Measurements from ENCODE around the gene GIMAP4.
"Not testable (repeated sequence)": the region's sequence is repeated elsewhere in the genome, so short reads cannot be mapped to it uniquely, and the experiment has no call there.

The GIMAP4 gene

GRCh38 chr7:150580638-150581394, 13.6 kb downstream of the GIMAP4 start:
- no peak for DNase-seq

- no peak for DNase-seq
Observed at GRCh38 chr7:150585199-150585598, 18.0 kb downstream of the GIMAP4 start.

- DNase-seq, result peak; percentile 42
Observed at GRCh38 chr7:150586068-150586784, 19.0 kb downstream of the GIMAP4 start.

GRCh38 chr7:150586785-150587152, 19.6 kb downstream of the GIMAP4 start:
- no peak for DNase-seq

DNA sequence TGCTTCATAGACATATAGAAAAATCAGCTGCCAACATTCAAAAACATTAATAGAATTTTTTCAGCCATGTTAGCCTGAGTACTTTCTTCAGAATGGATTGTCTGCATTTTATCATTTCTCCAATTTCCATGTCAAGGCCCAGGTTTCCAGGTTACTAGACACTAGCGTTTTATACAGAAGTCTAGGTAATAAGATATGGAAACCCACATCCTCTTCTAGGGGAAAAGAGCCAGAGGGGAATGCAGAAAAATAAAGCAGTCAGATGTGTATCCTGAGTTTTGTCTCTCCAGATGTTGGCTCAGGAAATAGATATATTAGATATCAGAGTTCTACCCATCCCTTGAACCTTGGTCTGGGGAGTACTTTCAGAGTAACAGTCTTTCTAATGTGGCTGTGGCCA, 20.4 kb downstream of the GIMAP4 start:
- no peak for DNase-seq

DNA sequence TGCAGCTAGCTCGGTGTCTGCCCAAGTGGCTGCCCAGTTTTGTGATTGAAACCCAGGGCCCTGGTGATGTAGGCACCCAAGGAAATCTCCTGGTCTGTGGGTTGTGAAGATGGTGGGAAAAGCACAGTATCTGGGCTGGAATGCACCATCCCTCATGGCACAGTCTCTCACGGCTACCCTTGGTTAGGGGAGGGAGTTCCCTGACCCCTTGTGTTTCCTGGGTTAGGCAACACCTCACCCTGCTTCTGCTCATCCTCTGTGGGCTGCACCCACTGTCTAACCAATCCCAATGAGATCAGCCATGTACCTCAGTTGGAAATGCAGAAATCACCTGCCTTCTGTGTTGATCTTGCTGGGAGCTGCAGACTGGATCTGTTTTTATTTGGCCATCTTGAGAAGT, 27.6 kb downstream of the GIMAP4 start:
- no peak for DNase-seq

GRCh38 chr7:150595361-150595760, 28.2 kb downstream of the GIMAP4 start:
- no peak for DNase-seq

DNA sequence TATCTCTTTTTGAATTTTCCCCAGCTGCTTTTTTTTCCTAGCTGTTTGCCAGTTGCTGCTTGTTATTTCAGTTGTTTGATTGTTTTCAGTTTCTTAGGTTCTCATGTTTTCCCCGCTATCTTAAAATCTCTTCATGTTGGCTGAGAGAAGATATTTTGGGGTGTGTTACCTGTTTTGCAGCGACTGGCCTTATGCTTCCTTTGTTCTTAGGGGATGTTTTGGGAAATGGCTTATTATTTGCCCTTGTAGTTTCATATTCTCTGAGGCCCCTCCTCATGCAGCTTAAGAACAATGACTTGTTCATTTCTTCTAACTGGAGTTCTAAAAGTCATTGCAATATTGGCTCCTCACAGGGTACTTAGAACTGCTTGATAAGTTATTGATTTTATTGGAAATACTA, 36.4 kb downstream of the GIMAP4 start:
- DNase-seq, result not testable (repeated sequence)

- DNase-seq, result no peak
Observed at GRCh38 chr7:150610233-150610632, 43.0 kb downstream of the GIMAP4 start.

DNA sequence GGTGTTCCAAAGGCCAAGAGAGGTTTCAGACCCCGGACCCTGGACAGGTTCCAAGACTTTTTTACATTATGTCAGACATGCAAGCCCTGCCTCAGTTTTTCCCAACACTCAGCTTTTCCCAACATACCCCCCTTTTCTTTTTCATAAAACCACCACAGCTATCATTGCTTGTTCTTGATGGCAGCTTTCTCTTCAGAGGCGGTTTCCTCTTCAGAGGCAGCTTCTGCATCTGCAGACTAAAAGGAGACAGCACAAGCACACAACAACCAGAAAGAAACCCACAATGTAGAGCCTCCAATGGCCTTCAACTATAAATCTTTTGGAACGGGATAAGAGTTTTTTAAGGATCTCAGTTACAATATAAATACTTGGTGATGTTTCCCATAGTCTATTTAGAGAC, 45.7 kb downstream of the GIMAP4 start:
- DNase-seq, result no peak

- DNase-seq, result no peak
Observed at GRCh38 chr7:150613880-150614279, 46.7 kb downstream of the GIMAP4 start.

GRCh38 chr7:150614426-150614825, 47.2 kb downstream of the GIMAP4 start:
- DNase-seq, result not testable (repeated sequence)

GRCh38 chr7:150615221-150615755, 48.1 kb downstream of the GIMAP4 start:
- not testable (repeated sequence) for DNase-seq

- DNase-seq, result no peak
Observed at GRCh38 chr7:150620061-150620460, 52.9 kb downstream of the GIMAP4 start.

DNA sequence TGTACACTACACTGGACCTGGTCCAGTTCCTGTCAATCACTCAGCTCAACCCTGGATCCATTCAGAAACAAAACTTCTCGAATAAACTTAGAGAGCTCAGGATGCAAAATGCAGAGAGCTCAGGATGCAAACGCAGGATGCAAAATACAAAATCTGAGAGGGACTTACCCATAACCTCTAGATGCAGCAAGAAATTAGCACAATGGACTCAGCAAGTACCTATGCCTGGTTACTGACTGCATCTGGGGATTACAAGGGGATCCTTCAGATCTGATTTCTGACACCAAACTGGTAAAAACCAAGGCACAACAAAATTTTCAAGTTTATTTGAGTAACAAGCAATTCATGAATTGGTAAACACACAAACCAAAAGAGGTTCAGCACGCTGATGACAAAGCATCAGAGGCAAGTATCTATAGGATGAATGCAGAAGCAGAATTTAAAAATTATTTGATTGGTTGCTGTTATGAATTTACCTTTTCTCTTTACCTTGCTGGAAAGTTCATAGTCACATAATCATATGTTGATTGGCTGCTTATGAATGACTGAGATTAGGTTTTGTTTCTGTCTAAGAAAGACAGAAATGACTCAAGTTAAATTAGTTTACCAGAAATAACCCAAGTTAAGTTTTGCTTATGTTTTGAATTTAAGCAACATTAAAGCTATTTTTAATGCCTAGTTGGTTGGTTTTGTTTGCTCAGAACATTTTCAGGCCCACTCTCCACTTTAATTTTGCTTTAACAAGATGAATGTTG, 53.6 kb downstream of the GIMAP4 start:
- no peak for DNase-seq

DNA sequence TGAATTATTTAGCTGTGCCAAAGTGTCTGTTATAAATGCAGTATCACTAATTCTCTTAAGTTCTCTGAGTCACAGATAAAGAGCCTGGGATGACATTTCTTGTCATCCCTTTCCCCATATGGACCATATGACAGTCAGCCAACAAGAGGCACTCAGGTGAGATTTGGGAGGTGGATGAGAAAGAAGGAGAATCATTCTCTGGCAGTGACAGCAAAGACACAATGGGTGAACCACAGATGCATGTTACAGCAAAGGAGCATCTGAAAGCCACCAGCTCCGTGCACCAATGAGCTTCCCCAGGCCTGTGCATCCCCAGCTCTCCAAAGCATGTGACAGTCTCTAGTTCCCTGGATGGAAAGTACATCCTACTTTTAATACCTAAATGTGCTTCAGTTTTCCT, 54.2 kb downstream of the GIMAP4 start:
- no peak for DNase-seq
